8988T (cell line): Measurements from ENCODE around the gene MMP14.
"Not testable (repeated sequence)": the region's sequence is repeated elsewhere in the genome, so short reads cannot be mapped to it uniquely, and the experiment has no call there.

ENCODE experiments used
- DNase-seq: peaks from one replicate; pipeline ENCODE4 v3.0.0; 2011

Gene MMP14

DNA sequence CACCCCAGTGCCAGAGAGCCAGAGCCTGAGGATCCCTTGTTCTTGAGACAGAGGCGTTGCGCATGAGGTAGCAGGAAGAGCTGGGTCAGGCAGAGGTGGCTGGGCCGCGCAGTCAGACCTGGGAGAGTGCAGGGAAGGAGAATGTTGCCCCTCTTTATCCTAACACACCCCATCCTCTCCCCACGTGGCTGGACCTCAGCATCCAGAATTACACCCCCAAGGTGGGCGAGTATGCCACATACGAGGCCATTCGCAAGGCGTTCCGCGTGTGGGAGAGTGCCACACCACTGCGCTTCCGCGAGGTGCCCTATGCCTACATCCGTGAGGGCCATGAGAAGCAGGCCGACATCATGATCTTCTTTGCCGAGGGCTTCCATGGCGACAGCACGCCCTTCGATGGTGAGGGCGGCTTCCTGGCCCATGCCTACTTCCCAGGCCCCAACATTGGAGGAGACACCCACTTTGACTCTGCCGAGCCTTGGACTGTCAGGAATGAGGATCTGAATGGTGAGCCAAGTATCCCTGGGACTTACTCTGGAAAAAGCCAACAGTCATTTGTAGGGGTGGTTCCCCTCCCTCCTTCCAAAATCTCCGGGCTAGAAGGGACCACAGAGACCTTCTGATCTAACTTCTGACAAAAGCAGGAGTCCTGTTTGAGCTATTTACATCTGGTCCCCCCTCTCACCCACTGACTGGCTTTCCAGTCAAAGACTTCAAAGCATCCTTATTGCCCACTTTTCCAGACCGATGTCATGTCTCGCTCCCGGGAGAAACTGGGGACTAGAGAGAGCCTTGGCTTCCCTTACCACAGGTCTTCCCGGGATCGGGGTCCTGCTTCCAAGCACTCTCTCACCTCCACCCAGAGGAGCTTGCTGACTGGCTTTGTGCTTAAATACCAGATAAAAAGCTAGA lies 6.1 kb downstream of the MMP14 start:
- DNase-seq: no peak

DNA sequence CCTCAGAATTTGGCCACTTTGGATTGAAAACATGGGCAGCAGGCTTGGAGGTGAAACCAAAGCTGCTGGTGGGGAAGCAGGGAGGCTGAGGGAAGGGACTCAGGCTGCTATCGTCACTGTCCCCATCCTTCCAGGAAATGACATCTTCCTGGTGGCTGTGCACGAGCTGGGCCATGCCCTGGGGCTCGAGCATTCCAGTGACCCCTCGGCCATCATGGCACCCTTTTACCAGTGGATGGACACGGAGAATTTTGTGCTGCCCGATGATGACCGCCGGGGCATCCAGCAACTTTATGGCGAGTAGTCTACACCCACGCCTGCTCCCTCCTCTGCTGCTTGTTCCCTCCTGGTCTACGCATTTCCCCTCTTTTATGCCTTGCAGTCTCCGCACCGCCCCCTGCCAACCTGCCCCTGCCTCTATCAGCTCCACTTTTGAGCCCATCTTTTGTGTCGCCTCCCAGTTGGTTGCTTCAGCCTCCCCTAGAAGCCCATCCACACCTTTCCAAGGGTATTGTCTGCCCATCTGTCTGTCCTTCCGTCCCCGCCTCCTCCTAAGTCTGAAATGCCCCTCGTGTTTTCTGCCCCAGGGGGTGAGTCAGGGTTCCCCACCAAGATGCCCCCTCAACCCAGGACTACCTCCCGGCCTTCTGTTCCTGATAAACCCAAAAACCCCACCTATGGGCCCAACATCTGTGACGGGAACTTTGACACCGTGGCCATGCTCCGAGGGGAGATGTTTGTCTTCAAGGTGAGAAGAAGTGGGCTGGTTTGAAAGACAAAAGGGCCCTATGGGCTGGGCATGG lies 6.9 kb downstream of the MMP14 start:
- no peak for DNase-seq

DNA sequence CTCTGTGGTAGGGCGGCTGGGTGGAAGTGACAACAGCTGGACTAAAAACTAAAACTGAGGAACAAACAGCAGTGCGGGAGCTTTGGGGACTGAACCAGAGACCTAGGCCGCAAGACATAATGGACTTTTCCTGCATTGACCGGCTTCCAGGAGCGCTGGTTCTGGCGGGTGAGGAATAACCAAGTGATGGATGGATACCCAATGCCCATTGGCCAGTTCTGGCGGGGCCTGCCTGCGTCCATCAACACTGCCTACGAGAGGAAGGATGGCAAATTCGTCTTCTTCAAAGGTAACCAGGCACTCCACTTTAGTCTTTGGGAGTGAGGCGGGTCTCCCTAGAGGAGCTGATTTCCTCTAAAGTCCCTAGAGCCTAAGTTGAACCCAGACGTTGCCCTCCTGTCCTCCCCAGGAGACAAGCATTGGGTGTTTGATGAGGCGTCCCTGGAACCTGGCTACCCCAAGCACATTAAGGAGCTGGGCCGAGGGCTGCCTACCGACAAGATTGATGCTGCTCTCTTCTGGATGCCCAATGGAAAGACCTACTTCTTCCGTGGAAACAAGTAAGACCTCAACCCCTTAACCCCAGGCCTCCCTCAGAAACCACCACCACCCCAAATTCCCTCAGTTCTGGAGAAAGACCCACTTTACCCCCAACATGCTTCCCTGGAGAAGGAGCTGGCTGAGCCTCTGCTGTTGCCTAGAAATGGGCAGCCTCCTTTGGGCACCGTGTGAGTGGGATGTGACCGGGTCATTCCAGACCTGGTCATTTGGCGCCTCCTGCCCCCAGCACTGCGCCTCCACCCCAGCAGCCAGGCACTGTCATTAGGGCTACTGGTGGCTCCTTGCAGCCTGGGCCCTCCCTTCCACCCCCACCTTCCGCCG lies 8.1 kb downstream of the MMP14 start:
- no peak for DNase-seq

DNA sequence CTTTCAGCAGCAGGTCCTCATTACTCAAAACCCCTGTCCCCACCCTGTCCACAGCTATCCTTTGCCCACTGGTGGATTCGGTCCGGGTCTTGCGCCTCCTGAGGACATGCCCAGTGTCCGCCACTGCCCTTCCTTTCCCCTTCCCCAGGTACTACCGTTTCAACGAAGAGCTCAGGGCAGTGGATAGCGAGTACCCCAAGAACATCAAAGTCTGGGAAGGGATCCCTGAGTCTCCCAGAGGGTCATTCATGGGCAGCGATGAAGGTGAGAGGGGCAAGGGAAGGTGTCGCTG lies 8.7 kb downstream of the MMP14 start:
- DNase-seq: no peak

DNA sequence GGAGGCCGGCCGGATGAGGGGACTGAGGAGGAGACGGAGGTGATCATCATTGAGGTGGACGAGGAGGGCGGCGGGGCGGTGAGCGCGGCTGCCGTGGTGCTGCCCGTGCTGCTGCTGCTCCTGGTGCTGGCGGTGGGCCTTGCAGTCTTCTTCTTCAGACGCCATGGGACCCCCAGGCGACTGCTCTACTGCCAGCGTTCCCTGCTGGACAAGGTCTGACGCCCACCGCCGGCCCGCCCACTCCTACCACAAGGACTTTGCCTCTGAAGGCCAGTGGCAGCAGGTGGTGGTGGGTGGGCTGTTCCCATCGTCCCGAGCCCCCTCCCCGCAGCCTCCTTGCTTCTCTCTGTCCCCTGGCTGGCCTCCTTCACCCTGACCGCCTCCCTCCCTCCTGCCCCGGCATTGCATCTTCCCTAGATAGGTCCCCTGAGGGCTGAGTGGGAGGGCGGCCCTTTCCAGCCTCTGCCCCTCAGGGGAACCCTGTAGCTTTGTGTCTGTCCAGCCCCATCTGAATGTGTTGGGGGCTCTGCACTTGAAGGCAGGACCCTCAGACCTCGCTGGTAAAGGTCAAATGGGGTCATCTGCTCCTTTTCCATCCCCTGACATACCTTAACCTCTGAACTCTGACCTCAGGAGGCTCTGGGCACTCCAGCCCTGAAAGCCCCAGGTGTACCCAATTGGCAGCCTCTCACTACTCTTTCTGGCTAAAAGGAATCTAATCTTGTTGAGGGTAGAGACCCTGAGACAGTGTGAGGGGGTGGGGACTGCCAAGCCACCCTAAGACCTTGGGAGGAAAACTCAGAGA lies 9.6 kb downstream of the MMP14 start:
- no peak for DNase-seq

DNA sequence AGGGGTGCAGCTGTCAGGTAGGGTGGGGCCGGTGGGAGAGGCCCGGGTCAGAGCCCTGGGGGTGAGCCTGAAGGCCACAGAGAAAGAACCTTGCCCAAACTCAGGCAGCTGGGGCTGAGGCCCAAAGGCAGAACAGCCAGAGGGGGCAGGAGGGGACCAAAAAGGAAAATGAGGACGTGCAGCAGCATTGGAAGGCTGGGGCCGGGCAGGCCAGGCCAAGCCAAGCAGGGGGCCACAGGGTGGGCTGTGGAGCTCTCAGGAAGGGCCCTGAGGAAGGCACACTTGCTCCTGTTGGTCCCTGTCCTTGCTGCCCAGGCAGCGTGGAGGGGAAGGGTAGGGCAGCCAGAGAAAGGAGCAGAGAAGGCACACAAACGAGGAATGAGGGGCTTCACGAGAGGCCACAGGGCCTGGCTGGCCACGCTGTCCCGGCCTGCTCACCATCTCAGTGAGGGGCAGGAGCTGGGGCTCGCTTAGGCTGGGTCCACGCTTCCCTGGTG lies 10.5 kb downstream of the MMP14 start:
- no peak for DNase-seq

DNA sequence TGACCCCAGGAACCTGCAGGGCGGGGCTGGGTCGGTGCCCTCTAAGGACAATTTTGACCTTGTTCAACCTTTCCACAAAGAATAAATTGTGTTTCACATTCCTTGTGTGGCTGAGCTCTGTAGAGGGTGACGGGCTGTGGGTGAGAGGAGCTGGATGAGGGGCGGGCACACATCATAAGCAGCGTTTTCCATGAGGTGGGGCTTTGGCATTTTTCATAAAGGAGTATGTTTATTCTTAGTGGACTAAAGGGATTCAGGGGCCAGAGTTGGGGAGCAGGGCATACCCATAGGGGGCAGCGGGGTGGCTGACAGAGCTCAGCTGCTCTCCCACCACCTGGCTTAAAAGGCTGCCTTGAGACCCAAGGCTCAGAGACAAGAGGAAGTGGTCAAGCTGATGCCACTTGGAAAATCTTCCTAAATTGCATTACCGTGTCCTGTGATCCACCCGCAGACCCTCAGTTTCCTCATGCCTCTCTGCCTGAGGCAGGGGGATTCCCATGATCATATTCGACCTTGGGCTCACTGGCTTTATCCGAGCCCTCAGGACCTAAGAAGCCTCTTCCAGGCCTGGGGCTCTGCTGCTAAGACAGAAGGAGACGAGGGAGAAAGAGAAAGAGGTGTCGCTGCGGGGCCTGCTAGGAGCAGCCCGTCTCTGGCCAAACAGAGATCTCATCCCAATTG lies 11.4 kb downstream of the MMP14 start:
- DNase-seq: no peak

DNA sequence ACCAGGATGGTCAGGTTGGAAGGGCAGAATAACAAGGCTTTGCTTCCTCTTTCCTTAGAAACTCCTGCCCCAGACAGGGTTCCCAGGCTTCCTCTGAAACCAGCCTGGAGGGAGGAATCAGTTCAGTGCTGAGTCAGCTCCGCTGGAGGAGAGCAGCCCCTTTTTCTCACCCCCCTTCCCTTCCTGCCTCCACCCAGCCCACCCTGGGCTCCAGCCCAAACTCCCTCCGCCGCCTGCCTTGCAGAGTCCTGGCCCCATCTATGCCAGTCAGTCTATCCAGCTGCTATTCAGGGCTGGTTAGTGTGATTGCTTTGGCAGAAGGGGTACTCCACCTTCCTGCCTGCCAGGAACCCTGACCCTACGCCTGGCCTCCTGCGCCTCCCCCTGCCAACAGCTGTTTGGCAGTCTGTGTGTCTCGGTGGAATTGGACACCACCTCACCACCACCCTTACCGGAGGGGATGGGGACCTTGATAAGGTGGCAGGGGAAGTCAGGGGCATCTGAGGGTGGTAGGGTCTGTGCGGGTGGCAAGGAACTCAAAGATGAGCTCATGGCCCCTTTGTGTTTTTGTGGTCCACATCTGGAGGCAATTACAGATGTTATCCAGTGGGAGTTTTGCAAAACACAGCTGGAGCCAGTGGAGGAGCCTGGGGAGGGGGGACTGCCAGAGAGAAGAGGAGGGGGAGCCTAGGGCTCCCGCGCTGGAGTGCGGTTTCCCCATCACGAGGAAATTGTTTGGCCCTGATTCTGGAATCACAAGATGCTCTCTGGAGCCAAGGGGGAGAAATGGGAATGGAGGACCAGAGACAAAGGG lies 12.2 kb downstream of the MMP14 start:
- peak; percentile 14 for DNase-seq

DNA sequence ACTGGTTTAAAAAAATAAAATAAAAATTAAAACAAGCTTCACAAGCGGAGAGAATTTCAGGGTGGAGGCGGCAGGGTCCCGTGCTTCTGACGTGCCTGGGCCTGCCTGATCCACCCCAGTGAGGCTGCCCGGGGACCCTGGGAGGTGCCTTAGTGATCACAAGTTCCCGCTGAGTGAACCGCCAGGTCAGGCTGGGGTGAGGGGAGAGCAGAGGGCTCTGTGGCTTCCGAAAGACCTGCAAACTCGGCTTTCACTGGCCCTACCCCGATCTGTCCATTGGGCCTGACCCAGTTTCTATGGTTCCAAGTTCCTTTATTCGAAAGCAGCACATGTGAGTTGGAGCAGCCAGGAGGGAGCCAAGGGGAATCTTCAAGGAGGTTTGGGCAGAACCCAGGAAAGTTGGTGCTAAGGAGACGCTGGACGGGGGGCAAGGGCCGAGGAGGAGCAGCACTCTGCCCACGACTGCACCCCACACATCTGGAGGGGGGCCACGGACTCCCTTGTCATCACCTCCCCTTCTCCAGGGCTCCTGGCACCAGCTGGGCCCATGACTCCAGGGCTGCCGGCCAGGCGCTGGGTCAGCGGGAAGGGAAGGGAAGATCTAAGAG lies 12.9 kb downstream of the MMP14 start:
- DNase-seq: no peak

DNA sequence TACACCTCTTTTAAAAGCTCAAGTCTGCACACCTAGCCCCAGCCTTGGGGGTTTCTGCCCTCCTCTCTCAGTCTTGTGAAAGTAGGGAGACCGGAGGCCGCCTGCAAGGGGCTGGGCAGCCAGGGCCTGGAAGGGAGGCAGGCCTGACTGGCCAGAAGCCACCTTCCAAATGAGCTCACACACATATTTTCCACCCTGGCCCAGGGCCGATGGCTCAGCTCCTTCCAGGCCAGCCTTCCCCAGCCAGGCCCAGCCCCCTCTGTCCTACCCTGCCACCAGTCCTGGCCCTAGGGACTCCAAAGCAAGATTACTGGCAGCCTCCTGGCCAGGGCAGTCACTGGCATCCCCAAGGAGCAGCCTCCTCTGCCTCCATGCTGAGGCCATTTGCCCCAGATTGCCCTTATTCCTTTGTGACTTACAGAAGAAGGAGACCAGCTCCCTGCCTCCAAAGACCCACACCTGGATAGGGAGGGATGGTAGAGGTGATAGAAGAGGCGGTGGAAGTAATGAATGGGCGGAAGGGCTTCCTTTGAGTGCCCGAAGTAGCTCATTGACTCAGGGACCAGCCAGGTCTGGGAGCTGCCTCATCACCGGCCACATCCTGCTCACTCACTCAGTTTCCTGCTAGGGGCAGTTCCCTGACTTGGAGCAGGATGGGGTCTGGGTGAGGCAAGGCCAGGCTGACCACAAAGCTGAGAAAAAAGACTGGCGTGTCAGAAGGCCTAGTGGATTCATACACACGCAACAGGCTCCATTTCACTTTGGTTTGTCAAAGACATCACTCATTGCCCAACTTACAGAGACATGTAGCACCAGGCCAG lies 14.8 kb downstream of the MMP14 start:
- DNase-seq: no peak

DNA sequence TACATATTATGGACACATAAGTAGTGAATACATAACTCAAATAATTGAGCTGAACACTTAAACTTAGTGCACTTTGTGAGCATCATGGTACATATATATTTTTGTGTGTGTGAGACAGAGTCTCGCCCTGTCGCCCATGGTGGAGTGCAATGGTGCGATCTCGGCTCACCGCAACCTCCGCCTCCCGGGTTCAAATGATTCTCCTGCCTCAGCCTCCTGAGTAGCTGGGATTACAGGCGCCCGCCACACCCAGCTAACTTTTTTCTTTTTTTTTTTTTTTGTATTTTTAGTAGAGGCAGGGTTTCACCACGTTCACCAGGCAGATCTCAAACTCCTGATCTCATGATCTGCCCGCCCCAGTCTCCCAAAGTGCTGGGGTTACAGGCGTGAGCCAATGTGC lies 15.8 kb downstream of the MMP14 start:
- not testable (repeated sequence) for DNase-seq

DNA sequence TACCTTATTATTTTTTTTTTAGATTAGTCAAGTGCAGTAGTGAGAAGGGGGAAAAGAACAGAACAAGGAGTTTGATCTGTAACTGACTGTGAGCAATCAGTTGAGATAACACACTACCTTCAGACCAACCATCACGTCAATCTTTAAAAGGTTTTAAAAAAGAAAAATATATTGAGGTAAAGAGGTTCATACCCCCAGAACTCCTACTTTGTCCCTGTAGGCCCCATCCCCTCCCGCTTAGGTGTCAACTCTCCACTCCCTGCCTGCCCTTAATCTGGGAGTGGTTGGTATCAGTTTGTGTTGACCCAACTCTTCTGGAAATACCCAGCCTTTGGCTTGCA lies 16.2 kb downstream of the MMP14 start:
- no peak for DNase-seq

DNA sequence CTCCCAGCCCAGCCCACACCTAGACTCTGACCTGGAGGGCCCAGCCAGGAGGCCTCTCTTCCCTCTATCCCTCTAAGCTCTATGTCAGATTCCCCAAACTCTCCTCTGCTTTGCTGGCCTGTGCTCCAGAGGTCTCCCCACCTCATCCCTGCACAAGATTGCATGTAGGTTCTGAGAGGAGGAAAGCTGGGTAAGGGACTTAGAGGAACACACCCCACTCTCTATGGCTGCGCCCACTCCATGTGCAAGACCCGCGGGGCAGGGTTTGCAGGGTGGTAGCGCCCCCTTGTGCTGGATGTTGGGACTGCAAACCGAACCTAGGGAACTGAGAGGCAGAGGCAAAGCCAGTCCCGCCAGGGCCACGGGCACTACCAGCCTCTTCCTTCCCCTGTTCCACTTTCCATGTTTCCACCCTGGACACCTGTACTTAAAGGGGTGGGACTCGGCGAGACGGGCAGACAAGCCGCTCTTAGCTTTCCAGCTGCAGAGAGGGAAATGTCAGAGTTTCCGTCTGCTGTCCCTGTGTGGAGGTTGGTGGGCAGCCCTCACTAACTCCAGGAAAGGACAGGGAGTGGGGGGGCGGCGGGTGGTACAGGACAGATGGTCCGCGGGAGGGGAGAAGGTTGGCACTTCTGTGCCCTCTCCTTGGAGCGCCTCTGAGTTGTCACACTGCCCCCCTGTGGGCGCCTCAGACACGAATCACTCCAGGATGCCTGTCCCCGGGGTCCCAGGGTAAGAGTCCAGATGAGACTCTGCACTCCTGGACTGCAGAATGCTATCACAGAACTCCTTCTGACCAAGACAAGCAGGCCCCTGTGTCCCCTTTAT lies 16.8 kb downstream of the MMP14 start:
- DNase-seq: no peak

DNA sequence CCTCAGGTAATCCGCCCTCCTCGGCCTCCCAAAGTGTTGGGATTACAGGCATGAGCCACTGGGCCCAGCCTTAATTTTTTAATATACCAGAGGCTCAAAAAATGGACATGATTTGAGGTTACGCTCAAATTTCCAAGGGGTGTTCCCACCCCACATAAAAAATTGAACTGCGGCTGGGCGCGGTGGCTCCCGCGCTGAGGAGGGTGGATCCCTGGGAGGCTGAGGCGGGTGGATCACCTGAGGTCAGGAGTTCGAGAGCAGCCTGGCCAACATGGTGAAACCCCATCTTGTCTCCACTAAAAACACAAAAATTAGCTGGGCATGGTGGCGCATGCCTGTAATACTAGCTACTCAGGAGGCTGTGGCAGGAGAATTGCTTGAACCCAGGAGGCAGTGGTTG lies 17.9 kb downstream of the MMP14 start:
- DNase-seq: not testable (repeated sequence)

DNA sequence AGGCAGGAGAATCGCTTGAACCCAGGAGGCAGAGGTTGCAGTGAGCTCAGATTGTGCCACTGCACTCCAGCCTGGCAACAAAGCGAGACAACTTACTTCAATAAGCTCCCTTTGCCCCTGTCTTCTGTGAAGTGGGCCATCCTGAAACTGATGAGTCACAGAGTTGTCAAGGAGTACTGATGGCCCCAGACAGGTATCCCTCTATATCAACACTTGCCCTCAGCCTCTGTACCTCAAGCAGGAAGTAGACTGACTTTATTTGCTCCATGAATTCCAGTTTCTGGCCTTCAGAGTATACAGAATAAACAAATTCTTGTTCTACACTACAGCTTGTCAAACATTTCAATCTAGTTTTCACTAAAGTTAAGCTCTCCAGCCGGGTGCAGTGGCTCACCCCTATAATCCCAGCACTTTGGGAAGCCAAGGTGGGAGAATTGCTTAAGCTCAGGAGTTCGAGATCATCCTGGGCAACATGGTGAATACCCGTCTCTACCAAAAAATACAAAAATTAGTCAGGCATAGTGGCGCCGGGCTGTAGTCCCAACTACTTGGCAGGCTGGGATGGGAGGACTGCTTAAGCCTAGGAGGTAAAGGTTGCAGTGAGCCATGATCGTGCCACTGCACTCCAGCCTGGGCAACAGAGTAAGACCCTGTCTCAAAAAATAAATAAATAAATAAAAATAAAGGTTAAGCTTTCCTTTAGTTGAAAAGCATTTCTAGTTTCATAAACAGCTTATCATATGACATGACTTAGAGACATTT lies 18.8 kb downstream of the MMP14 start:
- no peak for DNase-seq

DNA sequence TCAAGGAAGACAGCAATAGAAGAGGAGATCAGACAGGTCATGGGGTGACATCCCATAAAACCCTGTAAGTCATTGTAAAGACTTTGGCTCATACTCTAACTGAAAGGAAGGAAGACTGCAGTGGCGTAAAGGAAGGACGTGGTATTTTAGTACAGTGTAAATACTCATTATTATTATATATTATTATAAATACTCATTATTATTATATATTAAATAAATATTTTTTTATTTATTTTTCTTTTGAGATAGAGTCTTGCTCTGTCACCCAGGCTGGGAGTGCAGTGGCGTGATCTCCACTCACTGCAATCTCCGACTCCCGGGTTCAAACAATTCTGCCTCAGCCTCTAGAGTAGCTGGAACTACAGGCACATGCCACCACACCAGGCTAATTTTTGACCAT lies 20.0 kb downstream of the MMP14 start:
- no peak for DNase-seq

DNA sequence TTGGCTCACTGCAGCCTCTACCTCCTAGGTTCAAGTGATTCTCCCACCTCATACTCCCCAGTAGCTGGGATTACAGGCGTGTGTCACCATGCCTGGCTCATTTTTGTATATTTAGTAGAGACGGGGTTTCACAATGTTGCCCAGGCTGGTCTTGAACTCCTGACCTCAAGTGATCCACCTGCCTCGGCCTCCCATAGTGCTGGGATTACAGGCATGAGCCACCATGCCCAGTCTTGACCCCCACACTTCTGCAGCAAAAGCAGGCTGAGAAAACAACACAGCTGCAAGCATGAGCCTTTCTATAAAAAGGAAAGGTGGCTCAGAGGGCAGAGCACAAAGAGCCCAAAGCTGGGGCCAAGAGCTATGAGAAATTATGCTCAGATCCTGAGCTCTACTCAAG lies 24.0 kb downstream of the MMP14 start:
- not testable (repeated sequence) for DNase-seq

DNA sequence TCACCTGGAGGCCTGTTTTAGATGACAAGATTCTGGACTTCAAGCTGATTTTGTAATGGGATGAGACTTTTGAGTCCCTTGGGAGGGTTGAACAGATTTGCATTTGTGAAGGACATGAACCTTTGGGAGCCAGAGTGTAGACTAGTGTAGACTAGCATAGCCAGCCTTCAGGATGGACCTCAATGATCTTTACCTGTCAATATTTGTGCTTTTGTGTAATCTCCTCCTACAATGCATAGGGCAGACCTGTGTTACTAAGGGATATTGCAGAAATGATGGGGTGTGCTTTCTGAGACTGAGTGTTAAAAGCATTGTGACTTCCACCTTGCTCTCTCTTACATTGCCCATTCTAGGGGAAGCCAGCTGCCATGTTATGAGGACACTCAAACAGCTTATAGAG lies 25.3 kb downstream of the MMP14 start:
- no peak for DNase-seq
